HG02571 (cell line): ENCODE results near the gene SUGCT.
"Not testable (repeated sequence)": the region's sequence is repeated elsewhere in the genome, so short reads cannot be mapped to it uniquely, and the experiment has no call there.

Source experiments
- ATAC-seq: cut with Tn5 transposase; IDR thresholded peaks from one replicate; pipeline ENCODE4 v1.9.1; 2021; ENCODE audit warnings: mild to moderate bottlenecking, moderate library complexity; ENCODE audit not compliant: unreplicated experiment

SUGCT gene

DNA sequence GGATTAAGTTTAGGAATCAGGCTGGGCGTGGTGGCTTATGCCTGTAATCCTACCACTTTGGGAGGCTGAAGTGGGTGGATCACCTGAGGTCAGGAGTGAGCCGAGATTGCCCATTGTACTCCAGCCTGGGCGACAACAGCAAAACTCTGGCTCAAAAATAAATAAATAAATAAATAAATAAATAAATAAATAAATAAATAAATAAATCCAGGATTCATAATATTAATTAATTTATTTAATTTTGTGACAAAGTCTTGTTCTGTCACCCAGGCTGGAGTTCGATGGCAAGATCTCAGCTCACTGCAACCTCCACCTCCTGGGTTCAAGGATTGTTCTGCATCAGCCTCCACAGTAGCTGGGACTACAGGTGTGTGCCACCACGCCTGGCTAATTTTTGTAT is 4.2 kb downstream of the SUGCT start:
- no peak for ATAC-seq

DNA sequence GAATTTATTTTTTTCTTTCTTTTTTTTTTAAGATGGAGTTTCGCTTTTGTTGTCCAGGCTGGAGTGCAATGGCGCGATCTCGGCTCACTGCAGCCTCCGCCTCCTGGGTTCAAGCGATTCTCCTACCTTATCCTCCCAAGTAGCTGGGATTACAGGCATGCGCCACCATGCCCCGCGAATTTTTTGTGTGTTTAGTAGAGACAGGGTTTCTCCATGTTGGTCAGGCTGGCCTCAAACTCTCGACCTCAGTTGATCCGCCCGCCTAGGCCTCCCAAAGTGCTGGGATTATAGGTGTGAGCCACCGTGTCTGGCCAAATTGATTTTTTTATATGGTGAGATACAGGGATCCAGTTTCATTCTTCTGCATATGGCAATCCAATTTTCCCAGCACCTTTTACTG is 5.1 kb downstream of the SUGCT start:
- not testable (repeated sequence) for ATAC-seq

DNA sequence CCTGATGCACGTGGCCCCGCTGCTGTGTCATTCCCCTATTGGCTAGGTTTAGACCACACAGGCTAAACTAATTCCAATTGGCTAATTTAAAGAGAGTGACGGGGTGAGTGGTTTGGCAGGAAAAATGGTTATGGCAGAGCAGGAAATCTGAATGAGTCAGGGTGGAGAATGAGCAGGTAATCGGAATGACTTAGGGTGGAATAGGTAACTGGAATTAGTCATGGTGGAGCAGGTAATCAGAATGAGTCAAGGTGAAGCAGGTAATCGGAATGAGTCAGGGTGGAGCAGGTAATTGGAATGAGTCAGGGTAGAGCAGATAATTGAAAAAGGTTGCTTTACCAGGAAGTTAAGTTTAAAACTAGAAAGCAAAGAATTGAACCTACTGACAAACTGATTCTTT is 7.1 kb downstream of the SUGCT start:
- ATAC-seq = not testable (repeated sequence)

DNA sequence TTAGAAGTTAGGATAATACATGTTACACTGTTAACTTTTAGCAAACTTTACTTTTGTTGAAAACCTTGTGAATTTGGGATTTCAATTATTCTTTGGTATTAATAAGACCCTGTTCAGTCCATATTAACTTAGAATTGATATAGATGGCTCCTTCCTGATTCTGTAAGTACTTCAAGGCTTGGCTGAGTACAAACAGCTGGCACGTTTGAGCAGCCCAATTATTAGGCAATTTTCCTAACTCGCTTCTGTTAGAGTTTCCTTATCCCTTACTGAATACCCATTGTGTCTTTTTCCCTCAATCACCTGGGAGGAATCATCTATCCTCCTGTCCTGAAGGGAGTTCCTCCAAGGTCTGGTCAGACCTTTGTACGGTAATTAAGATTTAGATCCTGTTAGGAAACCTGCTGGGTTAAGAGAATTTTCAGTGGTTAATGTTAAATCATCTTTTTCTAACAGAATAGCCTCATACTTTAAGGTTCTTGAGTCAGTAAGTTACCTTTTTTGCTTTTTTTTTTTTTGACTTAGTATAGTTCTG is 10.9 kb downstream of the SUGCT start:
- ATAC-seq = not testable (repeated sequence)

DNA sequence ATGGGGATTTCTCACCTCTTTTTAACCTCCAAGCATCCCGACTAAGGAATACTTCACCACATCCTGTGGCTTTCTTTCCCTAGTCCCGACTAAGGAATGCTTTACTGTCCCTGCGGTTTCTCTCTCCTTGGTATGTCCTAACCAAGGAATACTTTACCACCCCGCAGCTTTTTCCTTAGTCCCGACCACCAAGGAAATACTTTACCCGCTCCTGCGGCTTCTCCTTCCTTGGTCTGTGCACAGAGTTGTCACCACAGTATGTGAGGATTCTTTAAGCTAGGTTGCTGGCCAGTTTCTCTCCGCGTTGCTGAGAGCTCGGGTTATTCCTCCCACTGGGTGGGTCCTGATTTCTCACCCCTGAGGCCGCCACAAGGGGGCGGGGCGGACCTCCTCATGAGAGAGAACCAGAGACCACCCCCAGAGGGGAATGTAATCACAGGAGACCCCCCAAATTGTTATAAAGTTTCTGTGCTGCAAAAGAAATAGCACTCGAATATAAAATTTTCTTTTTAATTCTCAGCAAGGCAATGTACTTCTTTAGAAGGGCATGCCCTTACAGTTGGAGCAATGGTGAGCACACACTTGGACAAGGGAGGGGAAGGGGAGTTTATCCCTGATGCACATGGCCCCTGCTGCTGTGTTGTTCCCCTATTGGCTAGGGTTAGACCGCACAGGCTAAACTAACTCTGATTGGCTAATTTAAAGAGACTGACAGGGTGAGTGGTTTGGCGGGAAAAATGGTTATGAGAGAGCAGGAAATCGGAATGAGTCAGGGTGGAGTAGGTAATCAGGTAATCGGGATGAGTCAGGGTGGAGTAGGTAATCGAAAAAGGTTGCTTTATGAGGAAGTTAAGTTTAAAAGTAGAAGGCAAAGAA is 12.8 kb downstream of the SUGCT start:
- ATAC-seq = no peak

DNA sequence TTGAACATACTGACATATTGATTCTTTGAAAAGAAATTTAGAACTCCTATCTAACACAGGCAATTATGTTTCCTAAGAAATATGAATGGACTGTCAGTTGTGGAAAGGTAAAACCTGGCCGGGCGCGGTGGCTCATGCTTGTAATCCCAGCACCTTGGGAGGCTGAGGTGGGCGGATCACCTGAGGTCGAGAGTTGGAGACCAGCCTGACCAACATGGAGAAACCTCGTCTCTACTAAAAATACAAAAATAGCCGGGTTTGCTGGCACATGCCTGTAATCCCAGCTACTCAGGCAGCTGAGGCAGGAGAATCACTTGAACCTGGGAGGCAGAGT is 13.4 kb downstream of the SUGCT start:
- not testable (repeated sequence) for ATAC-seq

DNA sequence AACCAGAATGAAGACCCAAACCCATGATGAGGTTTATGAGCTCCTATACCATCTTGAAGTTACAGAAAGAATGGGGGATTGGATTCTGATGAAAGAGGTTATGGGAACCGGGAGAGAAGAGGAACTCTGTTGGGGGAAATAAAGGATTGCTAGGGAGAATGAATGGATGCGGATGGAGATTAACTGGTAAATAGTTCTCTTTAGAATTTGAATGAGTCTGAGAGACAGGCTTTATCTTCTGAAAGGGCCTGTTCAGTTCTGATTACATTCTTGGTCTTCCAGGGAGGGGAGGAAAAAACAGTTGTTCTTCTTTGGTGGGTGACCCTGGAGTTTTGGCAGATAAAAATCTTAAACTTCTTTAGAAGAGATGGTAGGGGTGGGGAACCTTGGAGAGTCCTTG is 13.9 kb downstream of the SUGCT start:
- ATAC-seq = no peak

DNA sequence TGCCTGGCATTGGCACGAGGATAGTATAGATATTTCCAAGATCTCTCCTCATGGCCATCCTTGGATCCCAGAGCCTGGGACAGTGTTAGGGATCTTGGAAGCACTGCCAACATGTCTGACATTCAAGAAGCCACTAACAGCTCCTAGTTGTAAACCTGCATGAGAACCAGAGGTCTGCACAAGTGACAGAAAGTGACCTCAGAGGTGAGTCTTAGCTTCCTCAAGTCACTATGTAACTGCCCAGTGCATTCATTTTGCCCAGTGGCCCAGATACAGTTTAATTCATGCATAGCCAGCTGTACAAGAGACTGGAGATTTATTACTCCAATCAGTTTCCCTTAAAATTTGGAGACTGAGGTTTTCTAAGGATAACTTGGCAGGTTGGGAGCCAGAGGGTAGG is 16.7 kb downstream of the SUGCT start:
- ATAC-seq = no peak

DNA sequence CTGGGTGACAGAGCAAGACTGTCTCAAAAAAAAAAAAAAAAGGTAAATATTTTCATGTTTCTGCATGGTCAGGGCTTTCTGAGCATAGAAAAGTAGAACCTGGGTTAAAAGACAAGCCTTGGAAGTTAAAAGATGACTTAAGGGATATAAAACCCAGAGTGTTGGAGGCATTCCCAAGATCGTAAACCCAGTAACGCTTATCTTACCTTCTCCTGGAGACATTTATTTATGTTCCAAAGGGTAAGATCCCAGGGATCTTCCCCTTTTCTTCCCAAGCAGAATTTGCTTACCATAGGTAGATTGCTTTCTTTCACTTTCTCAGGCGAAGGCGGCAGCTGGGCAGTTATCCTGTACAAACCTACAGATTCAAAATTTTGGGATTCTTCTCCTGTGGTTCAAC is 22.2 kb downstream of the SUGCT start:
- ATAC-seq = no peak

DNA sequence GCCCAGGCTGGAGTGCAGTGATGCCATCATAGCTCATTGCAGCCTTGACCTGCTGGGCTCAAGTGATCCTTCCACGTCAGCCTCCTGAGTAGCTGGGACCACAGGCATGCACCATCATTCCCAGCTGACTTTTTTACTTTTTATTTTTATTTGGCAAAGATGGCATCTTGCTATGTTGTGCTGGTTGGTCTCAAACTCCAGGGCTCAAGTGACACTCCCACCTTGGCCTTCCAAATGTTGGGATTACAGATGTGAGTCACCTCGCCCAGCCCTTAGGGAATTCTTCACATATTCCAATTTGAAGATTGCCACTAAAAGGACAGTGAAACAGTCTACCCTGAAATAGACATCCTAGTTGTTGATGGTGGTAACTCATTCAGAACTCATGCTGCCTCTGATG is 27.7 kb downstream of the SUGCT start:
- no peak for ATAC-seq

DNA sequence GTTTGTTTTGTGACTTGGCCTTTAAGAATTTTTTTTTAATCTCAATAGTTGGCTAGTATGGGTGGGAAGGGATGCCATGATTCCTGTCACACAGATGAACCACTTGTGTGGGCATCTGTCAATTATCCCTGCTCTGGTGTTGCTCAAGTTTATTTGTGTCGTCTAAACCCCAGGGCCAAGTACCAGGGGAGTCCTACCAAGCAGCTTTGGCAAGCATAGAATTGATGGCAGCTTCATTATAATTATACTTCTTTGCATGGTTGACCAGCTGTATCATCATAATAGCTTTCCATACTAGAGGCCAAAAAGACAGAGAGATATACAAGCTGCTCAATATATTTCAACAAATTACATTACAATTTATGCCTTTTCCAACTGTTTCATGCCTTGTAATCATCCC is 30.4 kb downstream of the SUGCT start:
- ATAC-seq = no peak

DNA sequence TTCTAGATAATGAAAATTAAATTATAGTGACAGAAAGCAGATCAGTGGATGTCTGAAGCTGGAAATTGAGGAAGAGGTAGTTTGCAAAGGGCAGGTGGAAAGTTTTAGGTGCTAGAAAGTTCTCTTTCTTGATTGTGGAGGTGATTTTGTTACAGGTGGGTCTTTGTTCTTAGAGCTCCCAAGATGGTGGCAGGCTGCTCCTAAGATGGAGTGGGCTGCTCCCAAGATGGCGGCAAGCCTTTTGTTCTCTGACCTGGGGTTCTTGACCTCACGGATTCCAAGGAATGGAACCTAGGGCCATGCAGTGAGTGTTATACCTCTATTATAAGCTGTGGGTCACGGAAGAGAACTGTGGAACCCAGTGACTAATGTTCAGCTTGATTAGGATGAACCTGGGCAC is 32.5 kb downstream of the SUGCT start:
- no peak for ATAC-seq

DNA sequence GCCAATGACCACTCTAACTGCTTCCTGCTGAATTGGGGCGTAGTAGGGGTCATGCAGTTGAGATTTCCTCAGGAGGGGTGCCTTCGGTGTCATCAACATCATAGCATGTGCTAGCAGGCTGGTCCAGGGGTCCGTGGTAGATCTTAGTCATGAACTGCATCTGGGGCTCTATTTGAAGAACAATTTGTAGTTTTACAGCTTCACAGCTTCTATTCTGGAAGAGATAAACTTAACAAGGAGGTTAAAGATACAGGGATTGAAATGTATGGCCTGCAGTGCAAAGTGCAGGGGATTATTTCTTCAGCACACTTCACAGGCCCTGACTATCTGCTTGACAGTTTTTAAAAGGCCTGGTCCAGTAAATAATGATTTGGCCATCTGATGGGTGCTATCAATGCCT is 33.5 kb downstream of the SUGCT start:
- ATAC-seq = not testable (repeated sequence)

DNA sequence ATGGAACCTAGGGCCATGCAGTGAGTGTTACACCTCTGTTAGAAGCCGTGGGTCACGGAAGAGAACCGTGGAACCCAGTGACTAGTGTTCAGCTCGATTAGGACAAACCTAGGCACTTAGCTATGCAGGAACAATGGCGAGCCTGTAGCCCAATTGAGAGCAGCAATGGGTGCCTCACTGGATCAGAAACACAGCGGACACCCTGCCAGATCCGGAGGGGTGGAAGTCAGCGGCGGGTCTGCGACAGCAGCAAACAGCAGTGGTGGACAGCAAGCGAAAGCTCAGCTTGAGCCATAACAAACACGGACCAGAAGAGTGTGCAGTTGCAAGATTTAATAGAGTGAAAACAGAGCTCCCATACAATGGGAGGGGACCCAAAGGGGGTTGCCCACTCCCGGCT is 38.3 kb downstream of the SUGCT start:
- ATAC-seq = not testable (repeated sequence)

DNA sequence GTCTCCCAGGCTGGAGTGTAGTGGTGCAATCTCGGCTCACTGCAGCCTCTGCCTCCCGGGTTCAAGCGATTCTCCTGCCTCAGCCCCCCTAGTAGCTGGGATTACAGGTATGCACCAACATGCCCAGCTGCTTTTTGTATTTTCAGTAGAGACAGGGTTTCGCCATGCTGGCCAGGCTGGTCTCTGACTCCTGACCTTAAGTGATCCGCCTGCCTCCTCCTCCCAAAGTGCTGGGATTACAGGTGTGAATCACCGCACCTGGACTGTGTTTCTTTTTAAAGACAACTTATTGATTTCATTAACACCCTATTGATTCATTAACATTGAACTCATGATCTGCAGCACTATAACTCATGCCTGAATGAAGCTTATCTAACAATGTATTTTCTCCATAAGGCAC is 40.5 kb downstream of the SUGCT start:
- not testable (repeated sequence) for ATAC-seq

DNA sequence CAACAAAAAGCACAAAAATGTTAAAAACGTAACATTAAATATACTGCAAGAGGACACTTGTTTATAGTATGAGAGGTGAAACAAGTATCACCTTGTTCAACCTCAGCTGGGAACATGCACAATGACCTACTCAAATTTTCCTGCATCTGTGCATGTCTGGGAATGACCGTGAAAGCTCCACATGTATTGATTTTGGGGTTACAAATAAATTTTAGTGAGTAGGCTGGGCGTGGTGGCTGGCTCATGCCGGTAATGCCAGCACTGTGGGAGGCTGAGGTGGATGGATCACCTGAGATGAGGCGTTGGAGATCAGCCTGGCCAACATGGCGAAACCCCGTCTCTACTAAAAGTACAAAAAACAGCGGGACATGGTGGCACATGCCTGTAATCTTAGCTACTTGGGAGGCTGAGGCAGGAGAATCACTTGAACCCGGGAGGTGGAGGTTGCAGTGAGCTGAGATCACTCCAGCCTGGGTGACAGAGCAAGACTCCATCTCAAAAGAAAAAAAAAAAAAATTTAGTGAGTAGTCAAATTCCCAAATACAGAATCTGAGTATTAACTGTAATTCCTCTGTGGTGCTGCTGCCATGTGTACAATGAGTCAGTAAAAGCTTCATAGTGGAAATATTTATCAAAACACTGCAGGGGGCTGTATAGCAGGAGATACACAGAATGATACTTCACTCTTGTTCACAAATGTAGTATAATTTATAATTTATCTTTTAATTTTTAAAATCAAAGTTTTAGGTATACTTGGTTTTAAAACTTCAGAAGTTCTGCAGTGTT is 41.1 kb downstream of the SUGCT start:
- ATAC-seq = no peak

DNA sequence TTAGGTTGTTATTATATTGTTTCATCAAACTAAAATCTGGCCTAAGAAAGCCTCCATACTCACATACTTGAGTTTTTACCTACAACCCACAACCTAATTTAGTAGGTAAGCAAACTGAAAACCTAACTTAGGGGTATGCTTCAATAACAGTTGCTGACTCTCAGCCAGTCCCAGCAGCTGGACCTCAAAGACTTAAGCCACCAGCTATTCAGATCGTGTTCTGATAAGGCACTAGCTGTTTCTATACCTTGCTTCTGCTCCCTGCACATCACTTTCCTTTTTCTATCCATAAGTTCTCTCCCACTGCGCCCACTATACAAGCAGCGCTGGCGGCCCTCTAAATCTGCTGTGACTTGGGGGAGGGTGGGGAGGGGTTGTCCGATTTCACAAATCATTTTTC is 42.3 kb downstream of the SUGCT start:
- no peak for ATAC-seq

DNA sequence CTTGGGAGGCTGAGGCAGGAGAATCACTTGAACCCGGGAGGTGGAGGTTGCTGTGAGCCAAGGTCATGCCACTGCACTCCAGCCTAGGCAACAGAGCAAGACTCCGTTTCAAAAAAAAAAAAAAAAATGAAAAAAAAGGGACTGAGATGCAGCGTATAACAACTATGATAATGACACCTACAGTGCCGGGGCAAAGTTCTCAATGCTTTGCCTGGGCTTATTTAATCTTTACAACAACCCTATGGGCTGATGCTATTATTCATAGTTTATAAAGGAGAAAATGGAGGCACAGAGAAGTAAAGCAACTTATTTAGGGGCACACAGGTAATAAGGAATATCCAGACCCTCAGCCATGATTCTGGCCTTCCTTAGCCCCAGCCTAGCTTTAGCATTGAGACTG is 47.6 kb downstream of the SUGCT start:
- ATAC-seq = no peak

DNA sequence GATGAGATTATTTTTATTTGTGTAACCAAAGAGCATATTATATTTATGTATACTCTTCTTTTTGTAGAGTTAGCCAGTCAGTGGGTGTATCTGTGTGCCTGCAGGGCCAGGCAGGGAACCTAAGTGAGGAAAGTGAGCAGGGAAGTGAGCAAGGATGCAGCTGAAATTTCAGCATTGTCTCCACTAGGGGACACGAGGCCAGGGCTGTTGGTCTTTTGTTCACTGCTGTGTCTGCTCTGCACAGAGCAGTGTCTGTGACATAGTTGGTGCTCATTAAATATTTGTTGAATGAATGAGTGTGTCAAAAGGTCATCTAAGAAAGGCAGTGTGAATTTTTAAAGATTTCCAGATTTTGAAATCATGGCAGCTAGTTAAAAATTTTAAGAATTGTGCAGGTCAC is 51.8 kb downstream of the SUGCT start:
- ATAC-seq = no peak

DNA sequence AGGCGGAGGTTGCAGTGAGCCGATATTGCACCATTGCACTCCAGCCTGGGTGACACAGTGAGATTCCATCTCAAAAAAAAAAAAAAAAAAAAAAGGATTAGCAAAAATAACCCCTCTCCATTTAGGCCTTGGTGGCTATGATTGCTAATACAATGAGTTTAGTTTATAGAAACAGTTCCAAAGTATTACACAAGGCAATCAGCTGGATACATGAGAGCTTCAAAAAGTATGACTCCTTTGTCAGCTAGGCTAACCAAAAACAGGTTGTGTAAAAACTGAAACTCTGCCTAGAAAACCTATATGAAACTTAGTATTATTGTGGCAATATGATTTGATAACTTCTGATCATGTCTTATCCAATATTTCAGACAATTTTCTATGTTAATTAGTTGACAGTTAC is 57.2 kb downstream of the SUGCT start:
- no peak for ATAC-seq

DNA sequence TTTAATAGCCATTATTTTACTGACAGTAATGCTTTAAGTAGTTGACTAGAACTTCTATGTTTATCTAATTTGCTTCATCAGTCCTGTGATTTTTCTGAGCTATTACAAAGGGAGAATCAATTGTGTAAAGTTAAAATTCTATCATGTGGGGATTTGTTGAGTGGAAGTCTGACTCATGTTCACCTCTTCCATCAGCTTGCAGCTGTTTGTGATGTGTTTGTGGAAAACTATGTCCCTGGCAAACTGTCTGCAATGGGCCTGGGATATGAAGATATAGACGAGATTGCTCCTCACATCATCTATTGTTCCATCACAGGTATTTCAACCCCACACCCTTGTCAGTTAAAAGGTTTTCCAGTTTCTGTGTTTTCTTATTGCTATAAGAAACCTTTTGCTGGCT is 59.9 kb downstream of the SUGCT start:
- ATAC-seq = no peak

DNA sequence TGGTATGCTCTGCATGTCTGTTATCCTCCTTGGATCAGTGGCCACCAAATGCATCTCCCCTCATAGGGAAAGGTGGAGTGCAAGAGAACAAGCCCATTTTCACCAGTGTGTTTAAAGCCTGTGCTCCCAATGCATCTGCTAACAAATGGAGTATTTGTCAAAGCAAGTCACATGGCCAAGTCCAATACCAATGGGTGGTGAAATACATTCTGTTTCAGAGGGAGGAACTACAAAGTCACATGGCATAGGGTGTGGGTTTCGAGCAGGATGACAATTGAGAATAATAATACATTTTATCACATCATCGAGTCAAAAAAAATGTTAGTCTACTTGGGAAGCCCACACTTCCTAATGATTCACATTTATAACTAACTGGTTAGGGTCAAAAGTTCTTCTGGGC is 62.7 kb downstream of the SUGCT start:
- ATAC-seq = no peak
